ENCODE data around the gene RCAN3.
"Not testable (repeated sequence)": the region's sequence is repeated elsewhere in the genome, so short reads cannot be mapped to it uniquely, and the experiment has no call there.

RCAN3 gene

GRCh38 chr1:24514946-24515345 lies 12.3 kb downstream of the RCAN3 start:
- no peak for FAIRE-seq

GRCh38 chr1:24515671-24516209 lies 13.1 kb downstream of the RCAN3 start:
- not testable (repeated sequence) for FAIRE-seq

GRCh38 chr1:24516506-24516905 lies 13.9 kb downstream of the RCAN3 start:
- no peak for FAIRE-seq

- FAIRE-seq = no peak
These were observed 15.3 kb downstream of the RCAN3 start for GRCh38 chr1:24517898-24518297.

DNA sequence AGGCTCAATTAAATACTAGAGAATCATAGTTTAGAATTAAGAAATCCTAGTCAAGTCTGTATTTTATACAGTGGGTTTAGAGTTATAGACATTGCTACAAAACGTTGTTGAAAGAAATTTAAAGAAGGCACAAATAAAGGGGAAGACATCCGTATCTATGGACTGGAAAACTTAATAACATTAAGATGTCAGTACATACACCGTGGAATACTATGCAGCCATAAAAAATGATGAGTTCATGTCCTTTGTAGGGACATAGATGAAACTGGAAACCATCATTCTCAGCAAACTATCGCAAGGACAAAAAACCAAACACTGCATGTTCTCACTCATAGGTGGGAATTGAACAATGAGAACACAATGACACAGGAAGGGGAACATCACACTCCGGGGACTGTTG lies 17.6 kb downstream of the RCAN3 start:
- FAIRE-seq = not testable (repeated sequence)

- FAIRE-seq = no peak
These were observed 23.0 kb downstream of the RCAN3 start for GRCh38 chr1:24525606-24526005.

- no peak for FAIRE-seq
These were observed 23.4 kb downstream of the RCAN3 start for GRCh38 chr1:24526045-24526444.

GRCh38 chr1:24526940-24527542 lies 24.4 kb downstream of the RCAN3 start:
- FAIRE-seq = no peak

GRCh38 chr1:24528744-24529143 lies 26.1 kb downstream of the RCAN3 start:
- FAIRE-seq = no peak

DNA sequence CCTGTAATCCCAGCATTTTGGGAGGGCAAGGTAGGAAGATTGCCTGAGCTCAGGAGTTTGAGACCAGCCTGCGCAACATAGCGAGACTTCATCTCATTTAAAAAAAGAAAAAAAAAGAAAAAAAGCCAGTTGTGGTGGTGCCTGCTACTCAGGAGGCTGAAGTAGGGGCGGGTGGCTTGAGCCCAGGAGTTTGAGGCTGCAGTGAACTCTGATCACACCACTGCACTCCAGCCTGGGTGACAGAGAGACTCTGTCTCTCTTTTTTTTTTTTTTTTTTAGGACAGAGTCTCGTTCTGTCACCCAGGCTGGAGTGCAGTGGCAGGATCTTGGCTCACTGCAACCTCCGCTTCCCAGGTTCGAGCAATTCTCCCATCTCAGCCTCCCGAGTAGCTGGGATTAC lies 26.7 kb downstream of the RCAN3 start:
- not testable (repeated sequence) for FAIRE-seq

DNA sequence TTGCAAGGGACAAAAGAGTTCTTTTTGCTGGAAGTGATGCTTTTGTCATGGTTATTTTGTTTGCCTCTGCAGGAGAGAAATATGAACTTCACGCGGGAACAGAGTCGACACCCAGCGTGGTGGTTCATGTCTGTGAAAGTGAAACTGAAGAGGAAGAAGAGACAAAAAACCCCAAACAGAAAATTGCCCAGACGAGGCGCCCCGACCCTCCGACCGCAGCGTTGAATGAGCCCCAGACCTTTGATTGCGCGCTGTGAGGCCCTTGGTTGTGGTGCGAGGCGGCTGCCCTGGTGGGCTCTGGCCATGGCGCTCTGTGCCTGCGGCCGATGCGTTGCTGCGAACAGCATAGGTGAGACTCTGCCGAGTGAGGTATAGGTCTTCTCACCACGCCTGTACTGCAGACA lies 32.4 kb downstream of the RCAN3 start:
- no peak for FAIRE-seq

- no peak for FAIRE-seq
These were observed 33.1 kb downstream of the RCAN3 start for GRCh38 chr1:24535778-24536177.

DNA sequence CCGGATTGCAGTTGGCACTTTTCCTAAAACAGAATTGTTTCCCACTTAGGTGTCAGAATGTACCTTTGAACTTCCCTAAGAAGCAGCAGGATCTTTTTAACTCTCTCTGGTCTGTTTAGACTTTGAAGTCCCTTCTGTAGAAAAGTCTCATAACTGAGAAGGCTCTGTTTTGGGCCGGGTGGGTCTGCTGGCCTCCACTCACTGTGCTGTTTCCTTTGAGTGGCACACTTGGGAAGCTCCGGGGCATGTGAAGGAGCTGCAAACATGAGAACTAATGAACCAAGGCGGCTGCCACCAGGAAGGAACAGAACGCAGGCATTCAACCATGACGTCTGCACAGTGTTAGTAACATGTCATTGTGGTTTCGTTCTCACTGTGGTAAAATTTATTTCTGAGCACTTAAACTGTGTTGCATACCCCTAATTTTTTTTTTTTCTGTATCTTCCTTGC lies 33.8 kb downstream of the RCAN3 start:
- FAIRE-seq = no peak

DNA sequence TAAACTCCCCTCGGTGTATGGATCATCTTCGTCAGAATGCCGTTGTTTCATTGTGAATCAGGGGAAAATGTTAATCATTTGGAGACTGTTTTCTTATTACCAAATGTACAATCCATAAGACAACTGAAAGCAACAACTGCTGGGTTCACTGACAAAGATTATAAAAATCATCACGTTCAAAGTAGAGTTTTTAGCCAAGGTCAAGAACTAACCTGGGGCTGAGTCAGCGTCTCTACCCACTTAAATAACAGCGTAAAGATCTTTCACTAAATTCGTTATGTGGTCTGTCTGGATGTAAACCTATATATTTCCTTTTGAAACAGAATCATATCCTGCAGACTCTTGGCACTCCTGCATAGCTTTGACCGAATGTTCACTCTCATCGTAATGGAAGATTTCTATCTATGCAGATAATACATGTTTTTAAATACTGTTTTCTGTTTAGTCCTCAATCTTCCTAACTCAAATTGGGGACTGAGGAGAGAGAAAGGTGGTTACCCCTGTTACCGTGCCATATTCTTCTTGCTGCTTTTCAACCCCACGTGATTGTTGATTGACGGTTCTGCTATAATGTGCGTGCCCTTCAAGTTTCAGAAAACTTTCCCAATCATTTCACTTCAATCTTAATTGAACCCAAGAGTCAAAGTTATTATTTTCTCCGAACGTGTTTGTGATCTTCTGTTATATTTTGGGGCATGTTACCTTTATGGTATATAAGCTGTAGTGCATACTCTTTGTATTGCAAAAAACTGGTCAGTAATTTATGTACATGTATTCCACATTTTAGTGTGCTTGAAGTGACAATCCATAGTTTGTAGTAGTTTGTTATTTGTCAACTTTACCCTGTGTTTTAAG lies 37.6 kb downstream of the RCAN3 start:
- no peak for FAIRE-seq

DNA sequence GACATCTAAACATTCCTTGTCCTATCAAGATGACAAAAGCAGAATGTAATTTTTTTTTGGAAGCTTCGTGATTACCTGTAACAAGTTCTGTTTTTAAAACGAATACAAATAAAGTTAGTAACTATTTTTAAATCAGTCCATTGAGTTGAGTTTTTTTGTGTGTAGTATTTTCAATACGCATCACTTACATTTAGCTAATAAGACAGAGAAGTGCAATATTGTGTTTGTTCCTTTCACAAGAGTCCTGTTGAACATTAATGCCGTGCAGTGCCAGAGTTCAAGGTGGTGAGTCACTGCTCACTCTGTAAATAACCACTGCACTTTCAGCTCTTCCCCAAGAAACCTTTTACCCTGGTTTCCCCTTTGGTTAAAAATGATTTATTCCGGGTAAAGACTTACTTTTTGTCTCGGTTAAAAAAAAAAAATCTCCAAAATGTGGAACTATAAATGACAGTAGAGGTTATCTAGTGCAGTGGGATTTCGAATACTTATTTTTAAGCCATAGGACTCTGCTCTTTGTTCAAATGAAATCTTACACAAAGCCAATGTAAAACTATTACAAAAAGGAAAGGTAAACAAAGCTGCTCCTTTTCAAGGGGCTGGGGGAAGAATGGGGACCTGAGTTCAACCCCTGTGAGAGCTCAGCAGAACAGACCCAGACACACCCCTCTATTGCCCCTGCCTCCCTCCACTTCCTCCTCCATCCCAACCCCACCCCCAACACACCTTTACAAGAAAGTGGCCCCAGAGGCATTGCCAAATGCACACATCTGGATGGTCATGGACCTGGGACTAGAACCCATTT lies 38.5 kb downstream of the RCAN3 start:
- FAIRE-seq = peak; percentile 91

DNA sequence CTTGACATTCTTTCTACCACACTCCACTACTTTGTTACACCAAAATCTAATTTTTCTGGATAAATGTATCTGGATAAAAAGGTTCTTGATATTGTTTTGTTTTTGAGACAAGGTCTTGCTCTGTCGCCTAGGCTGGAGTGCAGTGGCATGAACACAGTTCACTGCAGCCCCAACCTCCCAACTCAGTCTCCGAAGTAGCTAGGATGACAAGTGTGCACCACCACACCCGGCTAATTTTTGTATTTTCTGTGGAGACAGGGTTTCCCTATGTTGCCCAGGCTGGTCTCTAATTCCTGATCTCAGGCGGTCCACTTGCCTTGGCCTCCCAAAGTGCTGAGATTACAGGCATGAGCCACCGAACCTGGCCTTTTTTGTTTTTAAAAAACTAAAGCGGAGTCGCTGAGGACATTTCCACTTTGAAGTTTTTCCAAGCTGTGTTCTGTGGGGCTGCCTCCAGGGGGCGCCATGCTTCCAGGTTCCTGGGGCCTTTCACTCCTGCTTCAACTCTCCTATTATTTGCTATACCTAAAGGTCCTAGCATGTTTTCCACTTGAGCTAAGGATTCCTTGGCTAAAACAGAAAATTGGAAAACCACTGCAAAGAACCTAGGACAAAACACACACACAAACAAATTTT lies 39.2 kb downstream of the RCAN3 start:
- no peak for FAIRE-seq

DNA sequence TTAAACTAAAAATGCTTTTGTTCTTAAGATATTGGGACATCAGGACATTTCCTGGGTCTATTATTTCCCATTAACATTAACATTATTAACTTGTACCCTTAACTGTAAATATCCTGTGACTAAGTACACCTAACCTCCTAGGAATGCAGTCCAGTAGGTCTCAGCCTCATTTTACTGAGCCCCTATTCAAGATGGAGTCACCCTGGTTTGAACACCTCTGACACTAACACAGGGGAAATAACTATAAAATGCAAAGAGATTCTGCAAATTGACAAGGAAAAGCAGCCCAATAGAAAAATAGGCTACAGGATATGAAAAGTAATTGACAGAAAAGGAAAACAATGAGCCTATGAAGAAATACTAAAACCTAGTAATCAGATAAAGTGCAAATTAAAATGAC lies 41.6 kb downstream of the RCAN3 start:
- FAIRE-seq = no peak

- FAIRE-seq = no peak
These were observed 43.0 kb downstream of the RCAN3 start for GRCh38 chr1:24545662-24546061.

- no peak for FAIRE-seq
These were observed 44.6 kb downstream of the RCAN3 start for GRCh38 chr1:24547195-24547594.

DNA sequence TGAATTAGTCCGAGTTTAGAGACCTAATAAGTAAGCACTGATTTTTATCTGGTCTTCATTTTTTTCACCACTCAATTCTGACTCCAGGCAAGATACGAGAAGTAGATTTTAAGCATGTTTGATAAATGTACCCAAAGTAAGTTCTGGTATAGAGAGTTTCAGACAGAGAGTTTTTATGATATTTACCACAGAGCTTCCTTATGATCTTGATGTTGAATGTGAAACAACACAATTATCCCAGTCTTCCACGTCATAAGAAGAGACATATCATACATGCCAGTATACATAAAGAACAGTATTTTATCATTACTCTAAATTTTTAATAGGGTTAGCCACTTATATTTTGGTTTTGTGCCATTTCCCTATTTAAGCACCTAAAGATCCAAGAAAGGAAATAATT lies 45.4 kb downstream of the RCAN3 start:
- FAIRE-seq = peak; percentile 74

DNA sequence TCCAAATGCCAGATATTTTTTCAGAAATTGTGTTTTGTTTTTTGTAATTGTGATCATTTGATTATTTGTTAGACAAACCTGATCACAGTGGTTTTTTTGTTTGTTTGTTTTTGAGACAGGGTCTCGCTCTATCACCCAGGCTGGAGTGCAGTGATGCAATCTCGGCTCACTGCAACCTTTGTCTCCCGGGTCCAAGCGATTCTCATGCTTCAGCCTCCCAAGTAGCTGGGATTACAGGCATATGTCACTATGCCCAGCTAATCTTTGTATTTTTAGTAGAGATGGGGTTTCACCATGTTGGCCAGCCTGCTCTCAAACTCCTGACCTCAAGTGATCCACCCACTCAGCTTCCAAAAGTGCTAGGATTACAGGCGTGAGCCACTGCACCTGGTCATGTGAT lies 46.6 kb downstream of the RCAN3 start:
- FAIRE-seq = not testable (repeated sequence)

DNA sequence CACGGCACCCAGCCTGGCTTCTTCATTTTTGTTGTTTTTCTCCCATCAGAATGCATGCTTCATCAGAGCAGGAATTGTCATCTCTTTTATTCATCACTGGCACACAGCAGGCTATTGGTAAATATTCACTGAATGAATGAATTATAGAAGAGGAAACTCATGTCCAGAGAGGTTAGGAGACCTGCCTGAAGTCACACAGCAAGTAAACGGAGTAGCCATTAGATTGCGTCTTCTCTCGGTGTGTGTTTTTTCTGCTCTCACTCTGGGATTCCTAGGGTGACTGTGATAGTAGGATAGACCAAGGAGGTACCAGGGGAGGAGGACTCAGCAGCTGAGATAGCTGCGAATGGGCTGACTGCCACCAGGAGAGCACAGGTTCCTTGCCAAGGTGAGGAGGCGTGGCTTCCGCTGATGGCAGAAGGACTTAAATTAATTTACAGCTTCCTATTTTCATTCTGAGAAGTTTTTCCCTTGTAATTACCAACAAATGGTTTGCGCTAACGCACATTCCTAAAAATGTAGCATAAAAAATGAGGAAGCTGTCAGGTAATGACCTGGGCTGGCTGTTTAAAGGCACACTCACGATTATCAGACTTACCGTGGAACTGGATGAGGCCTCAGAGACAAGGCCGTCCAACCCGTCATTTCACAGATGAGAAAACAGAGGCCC lies 48.8 kb downstream of the RCAN3 start:
- FAIRE-seq = no peak
